MV-4-11 (cell line): ENCODE measurements around the gene TEKT4.
"Not testable (repeated sequence)": the region's sequence is repeated elsewhere in the genome, so short reads cannot be mapped to it uniquely, and the experiment has no call there.

Source experiments
- DNase-seq: peaks from one replicate; lab custom pipeline; 2025; lab: John Stamatoyannopoulos, UW

Gene TEKT4, protein sequence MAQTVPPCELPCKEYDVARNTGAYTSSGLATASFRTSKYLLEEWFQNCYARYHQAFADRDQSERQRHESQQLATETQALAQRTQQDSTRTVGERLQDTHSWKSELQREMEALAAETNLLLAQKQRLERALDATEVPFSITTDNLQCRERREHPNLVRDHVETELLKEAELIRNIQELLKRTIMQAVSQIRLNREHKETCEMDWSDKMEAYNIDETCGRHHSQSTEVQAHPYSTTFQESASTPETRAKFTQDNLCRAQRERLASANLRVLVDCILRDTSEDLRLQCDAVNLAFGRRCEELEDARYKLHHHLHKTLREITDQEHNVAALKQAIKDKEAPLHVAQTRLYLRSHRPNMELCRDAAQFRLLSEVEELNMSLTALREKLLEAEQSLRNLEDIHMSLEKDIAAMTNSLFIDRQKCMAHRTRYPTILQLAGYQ

DNA sequence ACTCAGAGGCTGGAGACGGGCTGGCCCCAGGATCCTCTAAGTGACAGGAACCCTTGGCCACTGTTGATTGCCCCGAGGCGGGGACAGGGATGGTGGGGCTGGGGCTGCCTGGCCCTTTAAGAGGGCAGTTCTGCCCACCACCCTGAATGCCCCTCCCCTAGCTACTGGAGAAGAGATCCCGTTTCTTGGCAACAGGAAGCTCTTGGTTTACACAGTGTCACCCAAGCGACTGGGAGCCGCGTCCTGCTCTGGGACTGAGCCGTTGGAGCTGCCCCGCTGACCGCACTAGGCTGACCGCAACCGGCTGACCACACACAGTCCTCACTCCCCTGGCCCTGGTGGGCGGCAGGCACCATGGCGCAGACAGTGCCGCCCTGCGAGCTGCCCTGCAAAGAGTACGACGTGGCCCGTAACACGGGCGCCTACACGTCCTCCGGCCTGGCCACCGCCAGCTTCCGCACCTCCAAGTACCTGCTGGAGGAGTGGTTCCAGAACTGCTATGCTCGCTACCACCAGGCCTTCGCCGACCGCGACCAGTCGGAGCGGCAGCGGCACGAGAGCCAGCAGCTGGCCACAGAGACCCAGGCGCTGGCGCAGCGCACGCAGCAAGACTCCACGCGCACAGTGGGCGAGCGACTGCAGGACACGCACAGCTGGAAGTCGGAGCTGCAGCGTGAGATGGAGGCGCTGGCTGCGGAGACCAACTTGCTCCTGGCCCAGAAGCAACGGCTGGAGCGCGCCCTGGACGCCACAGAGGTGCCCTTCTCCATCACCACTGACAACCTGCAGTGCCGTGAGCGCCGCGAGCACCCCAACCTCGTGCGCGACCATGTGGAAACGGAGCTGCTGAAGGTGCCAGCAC lies at the start of gene TEKT4:
Gene TEKT4 (plus strand): TSS at position 205 of the 862 bp plus-strand sequence. CDS start 150 bp downstream, at position 355.
- DNase-seq: no peak

DNA sequence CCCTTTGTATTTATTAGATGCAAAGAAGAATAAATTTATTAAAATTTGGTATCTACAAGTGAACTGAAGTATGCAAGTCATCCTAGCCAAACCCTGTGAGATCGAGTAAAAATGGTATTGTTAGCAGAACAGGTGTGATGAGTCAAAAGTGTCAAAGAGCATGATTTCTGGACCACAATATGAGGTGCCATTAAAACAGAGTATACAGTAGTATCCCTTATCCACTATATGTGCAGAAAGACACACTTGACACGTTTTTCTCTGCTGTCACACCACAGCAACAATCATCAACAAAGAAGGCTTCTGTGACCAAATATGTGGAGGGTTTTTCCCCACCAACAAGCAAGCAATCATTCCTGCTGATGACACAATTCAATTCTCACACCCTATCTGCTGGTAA lies 32.0 kb upstream of the TEKT4 start:
- DNase-seq: not testable (repeated sequence)

DNA sequence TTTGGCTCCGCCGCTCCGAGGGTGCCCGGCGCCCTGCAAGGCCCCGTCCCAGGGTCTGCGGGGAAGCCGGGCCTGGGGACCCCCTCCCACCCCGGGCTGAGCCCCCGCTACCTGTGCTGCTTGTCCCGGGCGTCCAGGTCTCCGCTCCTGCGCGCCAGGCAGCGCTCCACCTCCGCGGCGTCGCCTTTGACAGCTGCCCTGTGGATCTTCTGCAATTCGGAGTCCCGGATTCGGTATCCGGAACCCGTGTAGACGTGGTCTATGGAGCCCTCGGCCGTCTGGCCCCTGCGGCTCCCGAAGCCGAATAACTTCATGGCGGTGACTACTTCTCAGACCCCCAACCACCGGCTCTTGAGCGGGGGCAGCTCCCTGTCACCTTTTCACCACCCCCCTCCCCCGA lies 14.4 kb upstream of the TEKT4 start:
- not testable (repeated sequence) for DNase-seq

DNA sequence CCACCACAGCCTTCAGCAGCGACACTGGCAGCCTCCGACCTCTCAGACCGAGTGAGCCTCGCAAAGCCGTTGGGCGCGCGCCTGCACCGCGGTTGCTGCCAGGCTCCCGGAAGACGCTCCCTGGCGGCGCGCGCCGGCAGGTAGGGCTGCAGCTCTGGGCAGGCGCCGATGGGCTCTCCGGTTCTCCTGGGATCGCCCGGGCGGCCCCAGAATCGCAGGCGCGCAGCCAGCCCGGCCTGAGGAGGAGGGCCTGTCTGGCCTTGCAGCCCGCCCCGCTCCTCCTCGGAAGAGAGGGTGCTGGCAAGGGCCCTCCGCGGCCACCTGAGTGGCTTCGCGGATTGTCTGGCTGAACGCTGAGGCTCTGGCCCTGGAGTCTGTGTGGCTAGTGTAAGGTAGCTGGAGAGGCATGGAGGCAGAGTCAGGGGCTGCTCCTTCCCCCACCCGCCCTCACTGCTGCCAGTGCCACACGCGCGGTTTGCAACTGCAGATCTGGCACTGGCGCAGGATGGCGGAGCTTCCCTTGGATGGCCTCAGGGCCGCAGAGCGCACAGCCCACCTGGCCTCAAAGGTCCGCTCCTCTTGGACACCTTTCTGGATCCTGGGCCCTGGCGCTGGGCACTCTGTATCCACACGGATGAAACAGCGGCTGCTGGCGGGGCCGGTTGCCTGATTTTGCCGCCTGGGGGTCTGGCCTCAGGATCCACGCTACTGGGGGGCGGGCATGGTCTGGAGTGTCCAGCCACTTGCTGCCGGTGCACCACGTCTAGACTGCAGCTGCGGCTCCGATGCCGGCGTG lies 13.7 kb upstream of the TEKT4 start:
- not testable (repeated sequence) for DNase-seq

DNA sequence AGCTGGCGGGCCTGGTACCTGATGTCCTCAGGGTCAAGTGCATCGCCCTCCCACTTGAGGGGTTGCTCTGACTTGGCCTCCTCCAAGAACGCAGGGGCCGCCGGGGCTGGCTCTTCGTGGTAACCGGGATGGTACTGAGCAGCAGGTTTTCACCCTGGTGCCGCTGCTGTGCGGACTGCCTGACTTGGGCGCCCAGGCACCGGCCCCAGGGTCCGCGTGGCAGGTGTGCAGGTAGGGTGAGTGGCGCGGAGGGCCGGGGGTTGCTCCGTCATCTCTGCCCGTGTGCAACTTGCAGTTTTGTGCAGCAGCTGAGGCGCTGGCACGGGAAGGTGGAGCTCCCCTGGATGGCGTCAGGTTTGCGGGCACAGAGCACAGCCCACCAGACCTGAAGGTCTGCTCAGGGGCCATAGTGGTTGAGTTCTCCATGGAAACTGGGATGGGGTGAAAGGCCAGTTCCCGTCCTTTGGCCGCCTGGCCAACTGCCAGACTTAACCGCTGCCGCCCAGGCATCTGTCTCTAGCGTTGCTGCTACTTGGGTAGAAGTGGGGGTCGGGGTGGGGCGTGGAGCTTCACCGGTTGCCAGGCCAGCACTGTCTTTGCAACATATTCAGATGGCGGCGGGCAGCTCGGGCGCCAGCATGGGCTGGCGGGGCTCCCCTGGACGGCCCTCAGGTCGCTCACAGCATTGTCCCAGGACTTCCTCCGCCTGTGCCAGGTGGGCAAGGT lies 12.9 kb upstream of the TEKT4 start:
- not testable (repeated sequence) for DNase-seq

DNA sequence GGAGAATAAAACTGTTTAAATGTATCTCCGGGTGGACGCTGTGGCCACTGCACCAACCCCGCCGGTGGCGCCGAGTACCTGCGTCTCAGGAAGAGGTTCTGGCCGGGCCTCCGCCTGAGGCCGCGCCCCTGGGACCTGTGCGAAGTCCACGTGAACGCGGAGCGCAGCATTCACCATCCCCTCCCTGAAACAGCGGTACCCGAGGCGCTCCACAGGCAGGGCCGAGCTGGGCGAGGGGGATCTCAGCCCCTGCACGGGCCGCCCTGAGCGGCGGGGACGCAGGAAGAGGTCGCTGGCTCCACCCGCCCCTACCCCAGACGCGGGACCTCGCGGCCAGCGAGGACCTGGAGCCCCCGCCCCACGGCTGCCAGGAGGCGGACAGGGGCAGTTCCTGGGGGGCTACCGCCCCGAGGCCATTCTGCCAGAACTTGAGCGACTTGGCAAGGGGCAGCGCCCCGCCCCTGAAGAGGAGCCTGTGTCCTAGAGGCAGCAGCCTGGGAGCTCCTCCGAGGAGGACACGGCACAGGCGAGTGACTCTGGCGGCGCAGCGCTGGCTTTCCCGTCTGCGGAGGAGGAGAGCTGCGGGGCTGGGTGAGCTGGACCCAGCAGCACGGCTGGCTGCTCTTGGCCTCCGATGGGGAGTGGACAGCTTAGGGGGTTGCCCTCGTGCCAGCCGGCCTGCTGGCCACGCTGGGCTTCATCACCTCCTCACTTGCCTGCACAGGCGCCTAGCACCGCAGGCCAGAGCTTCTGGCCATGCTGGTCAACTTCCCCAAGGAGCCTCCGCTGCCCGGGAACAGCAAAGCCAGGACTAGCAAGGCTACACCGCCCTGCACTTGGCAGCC lies 9.7 kb upstream of the TEKT4 start:
- no peak for DNase-seq

DNA sequence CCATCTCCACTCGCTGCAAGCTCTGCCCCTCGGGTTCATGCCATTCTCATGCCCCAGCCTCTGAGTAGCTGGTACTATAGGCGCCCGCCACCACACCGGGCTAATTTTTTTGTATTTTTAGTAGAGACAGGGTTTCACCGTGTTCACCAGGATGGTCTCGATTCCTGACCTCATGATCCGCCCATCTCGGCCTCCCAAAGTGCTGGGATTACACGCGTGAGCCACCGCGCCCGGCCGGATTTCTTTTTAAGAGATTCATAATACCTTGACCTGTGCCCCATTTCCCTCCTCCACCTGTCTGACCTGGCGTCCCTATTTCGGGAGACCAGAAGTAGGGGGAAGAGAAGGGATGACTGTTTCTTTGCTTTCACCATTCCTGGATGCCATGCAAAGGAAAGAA lies 8.3 kb upstream of the TEKT4 start:
- DNase-seq: not testable (repeated sequence)

DNA sequence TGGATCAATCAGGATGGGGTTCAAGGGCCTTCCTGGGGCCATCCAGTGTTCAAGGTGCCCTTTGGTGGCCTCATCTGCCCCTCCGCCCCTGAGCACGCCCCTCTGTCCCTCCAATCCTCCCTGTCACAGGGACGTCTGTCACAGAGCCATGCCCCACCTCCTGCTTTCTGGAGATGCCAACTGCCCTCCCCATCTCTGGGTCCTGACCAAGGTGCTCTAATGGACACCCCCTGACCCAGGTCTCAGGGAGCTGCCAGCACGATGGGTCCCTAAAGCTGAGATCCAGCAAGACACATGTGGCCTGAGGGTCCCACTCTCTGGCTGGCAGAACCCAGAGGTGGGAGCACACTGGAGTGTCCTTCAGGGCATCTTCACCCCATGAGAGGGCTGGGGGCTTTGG lies 2.1 kb upstream of the TEKT4 start:
- no peak for DNase-seq

DNA sequence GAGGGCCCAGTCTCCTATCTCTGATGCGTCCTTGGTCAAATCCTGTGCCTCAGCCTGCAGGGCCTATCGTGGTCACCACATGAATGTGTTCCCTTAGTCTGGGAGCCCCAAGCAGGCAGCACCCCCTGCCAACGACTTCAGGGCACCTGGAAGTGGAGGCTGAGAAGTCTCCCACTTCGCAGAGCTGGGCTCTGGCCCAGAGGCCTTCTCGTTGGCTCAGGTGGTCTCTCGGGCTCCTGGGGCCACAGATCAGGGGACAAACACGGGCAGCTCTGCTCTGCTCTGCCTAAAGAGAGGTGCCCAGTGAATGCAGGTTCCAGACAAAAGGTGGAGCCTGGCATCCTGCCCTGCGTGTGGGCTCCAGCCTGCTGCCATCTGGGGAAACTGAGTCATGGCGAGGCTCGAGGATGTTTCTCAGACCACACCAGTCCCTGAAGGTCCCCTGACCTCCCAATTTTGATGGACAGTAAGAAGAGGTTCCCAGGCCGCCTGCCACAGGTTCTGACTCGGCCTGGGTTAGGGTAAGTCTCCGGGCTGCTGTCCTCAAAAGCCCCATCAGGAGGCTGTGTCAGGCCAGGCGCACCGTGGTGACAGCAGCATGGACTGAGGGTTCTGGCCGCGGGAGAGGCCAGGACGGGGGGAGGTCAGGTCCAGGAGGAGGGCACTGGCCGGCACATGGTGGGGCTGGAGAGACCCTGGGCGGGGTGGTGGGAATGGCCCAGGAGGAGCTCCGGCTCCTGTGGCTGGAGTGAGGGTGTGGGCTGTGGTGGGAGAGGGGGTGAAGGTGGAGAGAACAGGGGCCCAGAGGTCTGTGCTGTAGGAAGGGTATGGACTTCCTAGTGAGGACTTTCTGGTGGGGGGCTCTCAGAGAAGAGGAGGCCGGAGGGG lies 1.4 kb upstream of the TEKT4 start:
- no peak for DNase-seq

DNA sequence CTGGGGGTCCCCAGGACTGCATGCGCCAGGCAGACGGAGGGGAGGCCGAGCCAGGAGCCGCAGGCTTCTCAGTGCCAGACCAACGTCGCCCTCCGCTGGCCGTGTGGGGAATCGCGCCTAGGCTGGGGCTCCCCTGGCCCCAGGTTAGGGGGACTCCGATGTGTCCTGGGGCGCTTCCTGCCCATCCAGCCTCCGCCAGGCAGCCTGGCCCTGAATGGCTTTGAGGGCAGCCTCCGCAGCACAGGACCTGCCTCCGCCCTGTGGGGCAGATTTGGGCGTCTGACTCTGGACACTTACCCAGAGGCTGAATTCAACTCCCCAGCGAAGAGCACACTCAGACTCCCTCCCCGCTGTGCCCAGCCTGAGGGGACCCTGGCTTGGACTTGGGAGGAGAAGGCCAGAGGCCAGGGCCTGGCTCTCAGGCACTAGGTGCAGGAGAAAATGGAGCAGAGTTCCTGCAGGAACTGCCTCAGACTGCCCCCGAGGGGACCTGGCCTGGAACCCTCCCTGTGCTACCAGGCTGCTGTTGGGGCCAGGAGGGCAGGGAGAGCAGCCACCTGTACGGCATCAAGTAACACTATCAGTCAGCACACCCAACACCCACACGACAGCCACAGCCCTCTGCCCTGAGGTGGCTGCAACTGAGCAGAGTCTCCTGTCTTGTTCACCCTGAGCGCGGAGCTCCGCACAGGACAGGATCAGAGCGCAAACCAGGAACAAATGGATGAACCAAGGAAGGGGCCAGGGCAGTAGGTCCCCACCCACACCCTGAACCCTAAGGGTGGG lies 597 bp upstream of the TEKT4 start:
- no peak for DNase-seq

DNA sequence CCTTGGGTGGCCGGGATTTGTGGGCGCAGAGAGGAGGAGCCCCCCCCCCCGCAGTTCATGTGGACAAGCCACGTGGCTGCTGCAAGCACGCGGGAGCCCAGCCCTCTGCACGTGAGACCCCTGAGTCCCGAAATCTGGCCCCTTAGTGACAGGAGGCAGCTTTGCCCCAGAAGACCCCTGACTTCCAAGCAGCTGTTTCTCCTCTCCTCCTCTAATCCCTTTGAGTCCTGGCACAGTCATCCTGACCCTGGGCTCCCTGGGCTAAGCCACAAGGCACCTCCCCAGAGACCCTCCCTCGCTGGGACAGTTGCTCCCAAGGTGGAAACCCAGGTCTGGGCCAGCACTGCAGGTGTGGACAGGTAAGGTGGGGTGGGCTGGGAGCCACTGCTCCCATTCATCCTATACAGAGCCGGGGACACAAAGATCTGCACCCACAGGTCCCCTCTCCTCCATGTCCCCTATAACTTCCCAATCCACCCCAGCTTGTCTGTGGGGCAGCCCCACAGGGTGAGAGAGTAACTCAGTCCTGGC lies 923 bp downstream of the TEKT4 start:
- DNase-seq: no peak

DNA sequence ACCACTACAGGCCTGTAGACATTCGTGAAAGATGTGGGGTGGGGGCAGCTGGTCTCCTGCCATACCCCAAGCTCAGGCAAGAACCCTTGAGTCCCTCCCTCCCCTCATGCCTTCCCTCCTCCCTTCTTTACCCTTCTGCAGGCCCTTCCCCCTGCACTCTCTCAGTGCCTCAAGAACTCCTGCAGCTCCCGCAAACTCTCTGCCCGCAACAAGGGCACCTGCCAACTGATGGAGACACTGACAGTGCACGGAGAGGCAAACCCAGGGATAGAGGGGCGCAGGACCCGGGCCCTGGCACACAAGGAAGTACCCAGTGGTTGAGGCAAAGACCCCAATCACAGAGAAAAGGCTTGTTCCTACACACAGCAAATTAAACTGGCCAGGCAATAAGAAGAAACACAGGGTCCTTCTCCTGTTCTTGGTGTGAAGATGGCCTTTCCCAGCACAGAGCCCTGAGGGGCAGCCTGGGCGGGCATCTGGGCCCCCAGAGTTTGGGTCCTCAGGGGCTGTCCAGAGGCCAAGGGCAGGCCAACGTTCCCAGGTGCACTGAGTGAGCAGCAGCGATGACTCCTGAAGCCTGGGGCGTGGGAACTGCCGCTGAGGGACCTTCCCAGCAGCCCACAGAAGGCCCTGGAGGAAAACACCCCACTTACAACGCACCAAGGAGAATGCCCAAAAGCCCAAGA lies 1.6 kb downstream of the TEKT4 start:
- no peak for DNase-seq

DNA sequence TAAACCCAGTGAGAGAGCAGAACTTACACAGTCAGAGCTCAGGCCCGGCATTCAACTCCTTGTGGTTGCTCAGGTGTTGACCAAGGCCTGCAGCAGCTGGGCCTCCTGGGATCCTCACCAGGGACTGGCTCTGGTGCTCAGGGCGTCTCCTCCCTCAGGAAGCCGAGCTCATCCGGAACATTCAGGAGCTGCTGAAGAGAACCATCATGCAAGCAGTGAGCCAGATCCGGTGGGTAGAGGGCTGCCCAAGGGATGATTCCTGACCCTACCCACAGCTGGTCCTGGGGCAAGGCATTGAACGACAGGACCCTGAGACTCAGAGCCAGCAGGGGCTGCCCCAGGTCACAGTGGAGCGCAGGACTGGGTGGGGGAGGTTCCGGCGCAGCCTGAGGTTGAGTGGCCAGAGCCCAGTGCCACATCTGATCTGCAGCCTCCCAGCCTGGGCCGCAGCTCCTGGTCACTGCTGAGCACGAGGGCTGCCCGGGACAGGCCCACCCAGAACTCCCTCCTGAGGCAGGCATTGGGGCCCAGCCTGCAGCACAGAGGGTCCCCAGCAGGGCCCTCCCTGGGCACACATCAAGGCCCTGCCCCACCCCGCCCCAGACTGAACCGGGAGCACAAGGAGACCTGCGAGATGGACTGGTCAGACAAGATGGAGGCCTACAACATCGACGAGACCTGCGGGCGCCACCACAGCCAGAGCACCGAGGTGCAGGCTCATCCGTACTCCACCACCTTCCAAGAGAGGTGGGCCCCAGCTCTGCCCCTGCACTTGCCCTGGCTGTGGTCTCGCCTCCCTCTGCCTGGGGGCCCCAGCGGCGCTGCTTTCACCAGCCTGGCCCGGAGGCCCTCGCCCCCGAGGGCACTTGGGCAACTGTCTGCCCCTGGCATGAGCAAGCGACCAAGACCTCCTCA lies 2.4 kb downstream of the TEKT4 start:
- DNase-seq: no peak

DNA sequence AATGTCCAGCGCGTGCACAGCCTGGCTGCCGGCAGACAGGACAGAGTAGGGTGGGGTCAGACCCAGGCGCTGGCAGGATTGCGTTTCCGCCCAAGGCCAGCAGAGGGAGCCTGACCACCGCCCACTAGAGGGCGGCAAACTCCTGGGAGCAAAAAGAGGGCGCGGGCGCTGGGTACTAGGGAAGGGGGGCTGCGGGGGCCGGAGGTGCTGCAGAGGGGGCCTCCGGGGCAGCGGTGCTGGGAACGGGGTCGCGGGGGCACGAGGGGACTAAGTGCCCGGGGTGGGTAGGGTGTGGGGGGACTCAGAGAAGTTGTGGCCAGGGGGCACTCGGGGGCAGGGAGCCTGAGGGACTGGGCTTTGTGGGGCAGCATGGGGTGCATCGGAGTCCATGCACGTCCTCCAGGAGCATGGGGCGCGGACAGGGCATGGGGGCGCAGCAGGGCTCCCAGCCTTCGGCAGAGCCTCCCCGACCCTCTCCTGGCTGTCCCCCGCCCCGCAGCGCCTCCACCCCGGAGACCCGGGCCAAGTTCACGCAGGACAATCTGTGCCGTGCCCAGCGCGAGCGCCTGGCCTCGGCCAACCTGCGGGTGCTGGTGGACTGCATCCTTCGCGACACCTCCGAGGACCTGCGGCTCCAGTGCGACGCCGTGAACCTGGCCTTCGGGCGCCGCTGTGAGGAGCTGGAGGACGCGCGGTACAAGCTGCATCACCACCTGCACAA lies 3.2 kb downstream of the TEKT4 start:
- peak; percentile 1 for DNase-seq

DNA sequence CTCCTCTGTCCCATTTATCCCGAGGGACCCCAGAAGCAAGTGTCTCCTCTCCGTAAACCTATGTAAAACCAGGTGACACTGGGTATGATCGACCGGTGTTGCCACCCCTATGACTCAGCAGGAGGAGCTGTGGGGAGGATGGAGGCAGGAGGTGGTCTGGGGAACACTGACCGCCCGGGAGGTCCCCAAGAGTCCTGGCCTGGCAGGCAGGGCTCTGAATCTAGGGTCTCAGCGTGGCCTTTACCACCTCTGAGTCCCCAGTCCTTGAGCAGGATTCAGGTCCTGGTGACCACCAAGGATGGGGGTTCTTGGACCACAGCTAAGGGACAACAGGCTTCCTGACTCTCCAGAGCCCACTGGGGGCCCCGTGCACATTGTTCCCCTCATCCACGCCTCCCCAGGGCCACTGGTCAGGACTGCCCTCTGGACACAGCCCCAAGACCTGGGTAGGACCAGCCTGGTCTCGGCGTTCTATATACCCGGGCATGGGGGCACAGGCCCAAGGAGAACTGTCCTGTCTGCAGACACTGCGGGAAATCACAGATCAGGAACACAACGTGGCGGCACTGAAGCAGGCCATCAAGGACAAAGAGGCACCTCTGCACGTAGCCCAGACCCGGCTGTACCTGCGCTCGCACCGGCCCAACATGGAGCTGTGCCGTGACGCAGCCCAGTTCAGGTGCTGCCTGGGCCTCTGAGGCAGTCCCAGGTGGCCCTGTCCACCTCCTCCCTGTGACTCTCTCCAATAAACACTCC lies 4.0 kb downstream of the TEKT4 start:
- DNase-seq: no peak
